Motor neuron (in vitro differentiated cells): ENCODE data around the gene ABTB2. TPM values are rescaled to one million over a fixed set of nuclear protein-coding genes. Genes with fewer than 3 reads are reported as not detected.
A peak's percentile ranks its signal among the peaks of the same experiment; 100 is the strongest.

Experiments
- ATAC-seq, 8 experiments: fragments of 200-7000 bp; cut with Tn5 transposase; replicated peaks in 6 of 8; 2 replicates each; pipeline ENCODE4 v1.8.0; 2021; ENCODE audit warnings: mild to moderate bottlenecking in 8 of 8, moderate library complexity in 8 of 8
- H3K27ac ChIP-seq, 2 donors: fragments of 250-450 bp; sonication (Bioruptor Pico); 2 replicates each; pipeline ENCODE4 v1.9.0; 2021; ENCODE audit warnings: antibody characterized with exemption in 2 of 2, mild to moderate bottlenecking in 2 of 2, moderate library complexity in 1 of 2
- H3K4me1 ChIP-seq, 2 donors: fragments of 250-450 bp; sonication (Bioruptor Pico); replicated peaks in 1 of 2; 2 replicates each; pipeline ENCODE4 v1.6.1; 2021; ENCODE audit warnings: antibody characterized with exemption in 2 of 2, mild to moderate bottlenecking in 2 of 2, moderate library complexity in 1 of 2
- H3K4me3 ChIP-seq, 5 donors: fragments of 250-450 bp; sonication (Bioruptor Pico); 2 replicates each; pipeline ENCODE4 v1.9.0; 2021; ENCODE audit warnings: antibody characterized with exemption in 5 of 5, mild to moderate bottlenecking in 5 of 5, moderate library complexity in 4 of 5
- WGBS, 10 experiments: fragments of 450-650 bp; shearing (Covaris generic); methylation state at CpG; one replicate each; pipeline ENCODE4 v1.0.0; 2022; 5-methylcytosine and 5-hydroxymethylcytosine counted together
- in situ Hi-C, 9 experiments: fragments of 400-800 bp; cut with MboI; loops; one replicate each; pipeline ENCODE4 v1.15.0; 2021; ENCODE audit warnings: low sequenced_read_pairs in 9 of 9, low pct_unique_long_range_greater_than_20kb in 2 of 9; ENCODE audit not compliant: unreplicated experiment in 9 of 9
- total RNA-seq, 8 experiments: library from RNA; unstranded; fragments of 300-600 nt; gene quantifications; 2 replicates each; pipeline versions ENCODE4 v1.2.3 to v1.2.4, GENCODE V29; 2022

The ABTB2 gene
- total RNA-seq, 8 experiments from 2014 or later: 3.0 to 5.0 (median 3.7) TPM

DNA sequence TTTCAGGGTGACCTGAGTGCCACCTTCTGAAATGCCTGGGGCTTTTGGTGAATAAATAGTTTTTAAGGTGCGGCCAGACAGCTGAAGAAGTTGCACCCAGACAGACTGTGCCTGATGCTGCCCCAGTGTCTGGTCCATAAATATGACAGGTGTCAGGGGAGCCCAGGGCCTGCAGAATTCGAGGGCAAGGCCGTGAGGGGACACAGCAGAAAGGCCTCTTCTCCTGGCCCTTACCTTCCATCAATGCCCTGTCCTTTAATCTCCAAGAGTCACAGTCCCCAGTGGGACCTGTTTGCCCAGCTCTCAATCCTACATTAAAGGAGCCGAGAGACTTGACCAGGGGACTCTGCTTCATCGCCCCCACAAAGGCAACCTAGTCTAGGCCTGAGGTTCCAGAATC, 206.6 kb downstream of the ABTB2 start:
- in situ Hi-C loops: loop anchor here in 5 of 9 experiments (25.0 kb wide), 2 partner anchors 211 to 336 kb away; partner anchors contain the start of gene ABTB2 (in 2 of the 5)
- 100% methylated on average over 1 to 2 of the region's 5 CpGs; no CpG with 5 or more reads in 7 of the 10 experiments for WGBS, 10 experiments
- ATAC-seq: no peak
- Histone ChIP-seq H3K4me3 (no peak overlapping the region), H3K4me1 (peaks cover 21 to 27% of the 10 kb centered on the region in 2 donors), H3K27ac (no peak overlapping the region)

DNA sequence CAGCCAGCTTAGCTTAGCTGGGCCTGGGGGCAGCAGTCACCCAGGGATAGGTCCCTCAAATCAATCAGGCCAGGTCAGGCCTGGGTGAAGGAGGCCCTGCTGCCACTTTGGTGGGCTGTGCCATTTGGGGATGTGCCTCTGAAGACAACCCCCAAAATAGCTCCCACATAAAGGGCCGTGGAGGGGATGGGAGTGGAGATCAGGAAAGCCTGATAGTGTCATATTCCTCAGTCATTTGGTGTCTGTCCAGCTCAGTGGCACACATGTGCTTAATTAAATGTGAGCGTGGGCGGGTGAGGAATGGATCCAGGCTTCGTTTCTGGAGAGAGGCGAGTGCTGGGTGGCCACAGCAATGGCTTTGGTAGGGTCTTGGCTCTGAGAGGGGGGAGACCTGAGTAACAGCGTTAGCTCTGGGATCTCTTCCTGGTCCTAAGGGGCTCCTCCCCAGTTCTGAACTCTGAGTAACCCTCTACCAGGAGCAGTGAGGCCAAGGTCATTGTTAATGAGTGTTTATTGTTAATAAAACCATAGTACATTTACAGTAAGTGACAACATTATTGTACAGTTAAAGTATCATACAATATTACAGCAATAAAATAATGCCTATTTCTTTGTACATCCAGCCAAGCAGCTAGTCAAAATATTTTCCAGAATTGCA, 207.2 kb downstream of the ABTB2 start:
- no peak overlapping the region for H3K27ac ChIP-seq
- H3K4me3 ChIP-seq: no peak overlapping the region
- H3K4me1 ChIP-seq: peaks cover 21 to 27% of the 10 kb centered on the region in 2 donors
- in situ Hi-C loops: loop anchor here in 5 of 9 experiments (25.0 kb wide), 2 partner anchors 212 to 337 kb away; partner anchors contain the start of gene ABTB2 (in 2 of the 5)
- WGBS, 10 experiments: 0 to 100% (median 63%) methylated on average over 1 to 5 of the region's 6 CpGs; no CpG with 5 or more reads in 3 of the 10 experiments
- peak in 3 of 8 experiments; percentile 12 to 56 (median 49) for ATAC-seq

DNA sequence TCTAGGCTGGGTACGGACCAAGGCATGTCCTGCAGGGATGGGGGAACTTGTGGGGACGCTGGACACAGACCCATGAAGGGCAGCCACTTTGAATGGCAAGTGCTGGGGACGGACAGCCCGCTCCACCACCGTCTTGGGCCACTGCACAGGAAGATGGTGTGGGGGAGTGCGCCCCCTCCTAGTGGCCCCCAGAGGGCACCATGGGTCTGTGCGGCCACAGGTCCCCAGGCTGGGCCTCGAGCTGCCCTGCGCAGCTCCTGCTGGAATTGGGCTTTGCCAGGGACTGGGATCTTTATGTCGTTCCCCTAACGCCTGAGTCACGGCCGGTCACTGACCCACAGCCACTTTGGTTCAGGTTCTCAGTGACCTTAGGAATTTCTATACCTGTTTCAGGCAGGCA, 208.0 kb downstream of the ABTB2 start:
- ATAC-seq: peak in 6 of 8 experiments; percentile 9 to 56 (median 20)

DNA sequence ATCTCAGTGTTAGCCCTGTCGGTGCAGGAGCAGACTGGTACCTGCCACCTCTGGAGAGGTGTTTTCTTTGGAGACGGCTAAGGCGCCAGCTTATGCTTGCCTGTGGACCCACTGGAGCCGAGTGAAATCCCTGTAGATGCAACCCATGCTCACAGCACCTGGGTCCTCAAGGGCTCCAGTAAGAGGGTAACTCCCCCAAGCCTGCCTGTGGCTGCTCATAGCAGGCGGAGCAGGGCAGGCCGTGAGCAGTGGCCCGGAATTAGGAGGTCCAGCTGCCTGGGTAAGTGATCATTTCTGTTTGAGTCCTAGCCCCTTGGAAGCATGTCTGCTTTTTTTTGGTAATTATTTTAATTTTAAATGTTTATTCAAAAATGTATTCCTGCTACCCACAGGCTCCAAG, 208.5 kb downstream of the ABTB2 start:
- in situ Hi-C loops: no loop called here
- peaks cover 21 to 27% of the 10 kb centered on the region in 2 donors for H3K4me1 ChIP-seq
- ATAC-seq: peak in 4 of 8 experiments; percentile 17 to 39 (median 30)
- no peak overlapping the region for H3K4me3 ChIP-seq
- H3K27ac ChIP-seq: peak overlapping the region; percentile 75 to 80
- WGBS, 10 experiments: 64 to 90% (median 67%) methylated on average over 3 to 7 of the region's 7 CpGs; no CpG with 5 or more reads in 6 of the 10 experiments

More for the DNA sequence above, 208.0 kb downstream of the ABTB2 start:
- WGBS, 10 experiments: 81 to 100% (median 95%) methylated on average over 1 to 5 of the region's 13 CpGs; no CpG with 5 or more reads in 5 of the 10 experiments
- H3K27ac ChIP-seq: no peak overlapping the region
- in situ Hi-C loops: loop anchor here in 5 of 9 experiments (25.0 kb wide), 2 partner anchors 213 to 338 kb away; partner anchors contain the start of gene ABTB2 (in 2 of the 5)
- H3K4me3 ChIP-seq: no peak overlapping the region
- H3K4me1 ChIP-seq: peaks cover 21 to 27% of the 10 kb centered on the region in 2 donors

DNA sequence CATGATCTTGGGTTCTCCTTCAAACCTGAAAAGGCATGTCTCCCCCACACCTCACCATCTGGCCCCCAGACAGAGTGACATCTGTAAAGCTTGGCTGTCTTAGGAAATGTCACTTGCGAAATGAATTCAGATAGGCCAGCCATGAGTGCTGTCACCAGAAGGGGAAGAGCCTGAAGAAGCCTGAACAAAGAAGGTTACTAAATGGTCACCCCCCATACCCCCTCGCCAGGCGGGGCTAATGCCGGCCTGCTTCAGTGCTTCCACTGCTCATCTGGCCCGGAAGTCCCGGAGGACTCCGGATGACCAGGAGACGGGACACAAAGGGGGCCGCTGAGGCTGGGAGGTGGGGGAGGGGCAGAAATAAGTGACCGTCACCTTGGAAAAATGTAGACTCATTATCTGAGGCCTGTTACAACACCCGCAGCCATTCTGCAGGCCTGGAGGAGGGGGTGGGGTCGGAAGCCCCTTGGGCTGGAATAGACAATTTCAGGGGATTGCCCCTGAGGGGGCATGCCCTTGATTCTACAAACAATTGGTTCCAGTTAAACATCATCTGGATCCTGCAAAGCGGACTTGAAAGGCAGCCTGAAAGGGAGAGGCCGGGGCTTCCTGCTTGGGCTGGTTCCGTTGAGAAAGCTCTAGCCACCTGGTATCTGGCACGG, 209.2 kb downstream of the ABTB2 start:
- in situ Hi-C loops: no loop called here
- H3K27ac ChIP-seq: peak overlapping the region; percentile 75 to 80
- peak in 5 of 8 experiments; percentile 85 to 88 (median 86) for ATAC-seq

DNA sequence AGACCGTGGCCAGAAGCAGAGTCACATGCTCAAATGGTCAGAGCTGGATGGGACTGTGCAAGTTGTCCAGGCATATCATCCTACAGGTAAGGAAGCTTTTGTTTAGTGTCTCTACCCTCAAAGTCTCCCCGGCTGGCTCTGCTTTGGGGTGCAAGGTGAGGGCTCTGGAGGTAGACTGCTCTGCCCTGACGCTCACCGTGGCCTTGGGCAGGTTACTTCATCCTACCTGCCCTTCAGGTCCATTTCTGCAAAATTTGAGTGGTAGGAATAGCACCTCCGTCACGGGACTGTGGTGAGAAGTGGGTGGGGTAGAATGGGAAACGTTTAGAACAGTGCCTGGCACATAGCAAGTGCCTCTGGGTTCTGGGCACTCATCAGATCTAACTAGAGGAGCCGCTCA, 210.2 kb downstream of the ABTB2 start:
- H3K4me3 ChIP-seq: no peak overlapping the region
- ATAC-seq: no peak
- in situ Hi-C loops: no loop called here
- peaks cover 21 to 27% of the 10 kb centered on the region in 2 donors for H3K4me1 ChIP-seq
- no peak overlapping the region for H3K27ac ChIP-seq
- WGBS, 10 experiments: 67 to 100% (median 100%) methylated on average over 1 to 7 of the region's 8 CpGs; no CpG with 5 or more reads in 4 of the 10 experiments

More for the DNA sequence above, 209.2 kb downstream of the ABTB2 start:
- peaks cover 21 to 27% of the 10 kb centered on the region in 2 donors for H3K4me1 ChIP-seq
- H3K4me3 ChIP-seq: no peak overlapping the region
- 37 to 100% (median 90%) methylated on average over 1 to 5 of the region's 16 CpGs; no CpG with 5 or more reads in 4 of the 10 experiments for WGBS, 10 experiments

DNA sequence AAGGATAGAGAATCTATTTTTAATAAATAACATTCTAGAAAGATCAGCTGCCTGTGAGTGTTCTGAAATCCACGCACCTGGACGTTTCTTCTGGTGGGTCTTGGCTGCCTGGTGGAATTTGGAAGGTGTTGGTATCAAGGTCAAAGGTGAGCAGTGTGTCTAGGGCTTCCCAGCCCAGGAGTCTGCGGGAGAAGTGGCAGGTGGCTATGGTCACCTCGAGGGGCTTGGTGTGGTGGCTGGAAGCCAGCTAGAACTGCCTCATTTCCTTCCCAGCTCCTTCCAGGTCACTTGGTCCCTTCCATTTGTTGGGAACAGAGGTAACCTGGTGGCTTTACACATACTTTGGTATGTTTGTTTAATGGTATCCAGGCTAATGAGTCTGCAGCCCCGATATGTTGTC, 210.9 kb downstream of the ABTB2 start:
- no peak for ATAC-seq
- Histone ChIP-seq H3K4me3 (no peak overlapping the region), H3K4me1 (peaks cover 21 to 27% of the 10 kb centered on the region in 2 donors), H3K27ac (no peak overlapping the region)
- in situ Hi-C loops: no loop called here
- WGBS, 10 experiments: 81 to 100% (median 94%) methylated on average over 1 to 5 of the region's 5 CpGs; no CpG with 5 or more reads in 4 of the 10 experiments

DNA sequence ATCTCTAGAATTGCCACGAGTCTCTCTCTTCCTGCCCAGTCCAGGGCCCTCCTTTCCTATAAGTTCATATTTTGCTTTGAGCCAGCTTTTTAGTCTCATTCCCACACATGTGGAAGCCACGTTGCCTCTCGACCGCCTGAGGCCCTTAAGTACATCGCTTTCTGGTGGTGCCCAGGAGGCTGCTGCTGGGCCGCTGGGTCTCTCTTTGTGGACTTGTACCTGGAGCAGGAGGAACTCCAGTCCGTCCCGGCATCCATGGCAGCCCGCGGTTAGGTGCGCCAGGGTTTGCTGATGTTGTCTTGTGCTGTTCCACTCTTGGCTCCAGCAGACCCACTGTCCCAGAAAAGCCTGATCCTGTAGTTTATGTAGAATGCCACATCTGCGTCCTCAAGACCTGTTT, 211.4 kb downstream of the ABTB2 start:
- H3K27ac ChIP-seq: no peak overlapping the region
- ATAC-seq: no peak
- no peak overlapping the region for H3K4me3 ChIP-seq
- in situ Hi-C loops: no loop called here
- 88 to 100% (median 98%) methylated on average over 1 to 8 of the region's 12 CpGs; no CpG with 5 or more reads in 3 of the 10 experiments for WGBS, 10 experiments
- H3K4me1 ChIP-seq: peaks cover 21 to 27% of the 10 kb centered on the region in 2 donors

DNA sequence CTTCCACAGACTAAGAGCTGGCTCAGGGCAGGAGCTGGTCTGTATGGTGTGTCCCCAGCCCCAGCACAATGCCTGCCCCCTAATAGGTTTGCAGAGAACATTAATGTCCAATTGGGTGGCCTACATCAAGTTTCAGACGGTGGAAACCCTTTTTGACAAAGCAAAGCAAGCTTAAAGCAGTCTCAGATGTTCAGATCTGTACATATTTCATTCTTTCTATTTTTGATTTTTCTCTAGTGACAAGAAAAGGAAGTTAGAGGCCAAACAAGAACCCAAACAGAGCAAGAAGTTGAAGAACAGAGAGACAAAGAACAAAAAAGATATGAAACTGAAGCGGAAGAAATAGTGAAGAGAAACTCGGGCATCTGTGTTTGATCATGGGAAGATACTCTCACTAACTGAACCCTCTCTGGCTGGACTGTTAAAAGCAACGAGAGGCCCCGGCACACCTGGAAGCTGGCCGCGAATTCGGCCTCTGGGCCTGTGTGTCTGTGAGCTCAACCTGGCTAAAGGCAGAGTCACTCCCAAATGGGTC, 211.9 kb downstream of the ABTB2 start:
- WGBS, 10 experiments: 46 to 91% (median 83%) methylated on average over 1 to 8 of the region's 8 CpGs
- no peak for ATAC-seq
- in situ Hi-C loops: no loop called here
- Histone ChIP-seq H3K4me1 (peaks cover 21 to 26% of the 10 kb centered on the region in 2 donors), H3K27ac (no peak overlapping the region), H3K4me3 (no peak overlapping the region)

DNA sequence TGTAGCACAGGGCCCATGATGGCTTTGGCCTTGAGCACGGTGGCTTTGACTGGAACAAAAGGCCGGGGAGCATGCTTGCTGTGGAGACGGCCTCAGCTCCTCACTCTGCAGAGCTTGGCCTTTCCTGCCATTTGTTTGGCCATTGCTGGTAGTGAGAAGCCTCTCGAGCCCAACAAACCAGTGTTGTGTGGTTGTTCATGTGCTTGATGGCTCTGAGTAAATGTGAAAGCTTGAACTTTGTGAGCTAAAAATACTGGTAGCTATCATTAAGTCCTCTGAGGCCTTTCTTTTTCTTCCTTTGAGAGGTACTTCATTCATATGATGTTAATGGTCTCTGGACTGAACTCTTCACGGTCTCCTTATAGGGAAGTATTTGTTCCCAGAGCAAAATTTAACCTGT, 212.7 kb downstream of the ABTB2 start:
- in situ Hi-C loops: no loop called here
- WGBS, 10 experiments: 40 to 100% (median 94%) methylated on average over 1 to 5 of the region's 5 CpGs; no CpG with 5 or more reads in 4 of the 10 experiments
- H3K27ac ChIP-seq: no peak overlapping the region

DNA sequence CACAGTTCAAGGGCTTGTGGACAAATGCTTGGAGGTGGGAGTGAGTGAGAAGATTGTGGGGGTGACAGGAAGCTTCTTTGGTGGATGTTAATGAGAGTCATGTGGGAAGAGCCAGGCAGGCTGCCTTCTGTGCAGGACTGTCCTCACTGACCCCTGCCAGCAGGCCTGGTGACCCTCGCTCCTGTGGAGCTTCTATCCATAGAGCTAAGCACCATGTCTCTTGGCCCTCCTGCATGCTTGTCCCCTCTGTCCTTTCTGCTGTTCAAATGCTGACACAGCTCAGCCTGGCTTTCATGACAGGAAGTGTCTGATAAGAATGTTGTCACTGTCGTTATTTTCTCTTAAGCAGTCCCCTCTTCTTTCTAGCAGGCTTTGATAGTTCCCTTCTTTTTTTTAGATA, 214.8 kb downstream of the ABTB2 start:
- Histone ChIP-seq H3K4me3 (no peak overlapping the region), H3K4me1 (peaks cover 2 to 3% of the 10 kb centered on the region in 2 donors), H3K27ac (no peak overlapping the region)
- WGBS, 10 experiments: 75 to 100% (median 86%) methylated on average over 1 to 2 of the region's 2 CpGs; no CpG with 5 or more reads in 2 of the 10 experiments
- in situ Hi-C loops: no loop called here
- ATAC-seq: no peak

More for the DNA sequence above, 212.7 kb downstream of the ABTB2 start:
- Histone ChIP-seq H3K4me1 (peaks cover 20 to 21% of the 10 kb centered on the region in 2 donors), H3K4me3 (no peak overlapping the region)
- ATAC-seq: no peak

DNA sequence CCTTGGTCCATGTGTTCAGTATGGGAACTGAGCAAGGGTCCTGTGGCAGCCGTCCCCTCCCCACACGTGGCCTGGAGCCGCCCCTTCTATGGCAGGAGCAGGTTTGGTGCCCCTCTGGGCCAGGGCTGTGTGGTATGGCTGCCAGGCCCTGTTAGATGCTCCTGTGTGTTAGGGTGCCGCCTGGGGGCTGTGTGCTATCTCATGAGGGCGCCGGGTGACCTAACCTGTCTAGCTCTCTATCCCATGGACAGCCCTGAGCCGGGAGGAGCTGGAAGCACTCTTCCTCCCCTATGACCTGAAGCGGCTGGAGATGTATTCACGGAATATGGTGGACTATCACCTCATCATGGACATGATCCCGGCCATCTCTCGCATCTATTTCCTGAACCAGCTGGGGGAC, 217.7 kb downstream of the ABTB2 start:
- in situ Hi-C loops: no loop called here
- Histone ChIP-seq H3K27ac (no peak overlapping the region), H3K4me1 (no peaks in the 10 kb centered on the region), H3K4me3 (no peak overlapping the region)
- 70 to 100% (median 100%) methylated on average over 1 to 8 of the region's 11 CpGs; no CpG with 5 or more reads in 5 of the 10 experiments for WGBS, 10 experiments
- ATAC-seq: no peak

DNA sequence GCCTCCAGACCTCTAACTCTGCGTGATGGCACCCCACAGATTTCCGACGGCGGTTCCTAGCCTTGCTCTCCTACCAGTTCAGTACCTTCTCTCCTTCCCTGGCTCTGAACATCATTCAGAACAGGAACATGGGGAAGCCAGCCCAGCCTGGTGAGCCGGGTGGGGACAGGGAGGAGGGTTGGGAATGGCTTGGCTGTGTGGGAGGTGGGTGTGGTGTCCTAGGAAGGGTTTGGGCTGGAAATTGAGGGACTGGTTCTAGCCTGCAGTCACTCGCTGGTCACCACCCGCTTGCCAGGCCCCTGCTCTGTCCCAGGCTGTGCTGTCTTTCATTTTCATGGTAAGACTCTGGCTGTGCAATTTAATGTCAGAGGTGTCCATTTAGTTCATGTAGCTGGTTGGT, 218.5 kb downstream of the ABTB2 start:
- Histone ChIP-seq H3K4me1 (no peaks in the 10 kb centered on the region), H3K4me3 (no peak overlapping the region), H3K27ac (no peak overlapping the region)
- ATAC-seq: peak in 3 of 8 experiments; percentile 75 to 96 (median 89)
- in situ Hi-C loops: no loop called here
- WGBS, 10 experiments: 0% methylated on average over 2 of the region's 7 CpGs; no CpG with 5 or more reads in 9 of the 10 experiments
